Right lobe of liver (tissue), 6 donors: Measurements from ENCODE around the gene ERCC6. TPM values are rescaled to one million over a fixed set of nuclear protein-coding genes. Genes with fewer than 3 reads are reported as not detected.

ENCODE experiments used
- ATAC-seq, 4 donors: fragments of 200-7000 bp; cut with Tn5 transposase; one replicate each; pipeline ENCODE4 v1.9.1; 2020; ENCODE audit warnings: mild to moderate bottlenecking in 4 of 4, moderate library complexity in 4 of 4
- DNase-seq, 3 donors: peaks; one replicate each; pipeline ENCODE4 v3.0.0-alpha.2; 2020
- H3K27ac ChIP-seq, 3 donors: fragments of 200-600 bp; one replicate each; pipeline ENCODE4 v1.8.0; 2022
- H3K27me3 ChIP-seq, 2 donors: fragments of 200-600 bp; one replicate each; pipeline ENCODE4 v1.8.0; 2022
- H3K36me3 ChIP-seq, 4 donors: fragments of 200-600 bp; sonication (generic) in 1 of 4; one replicate each; pipeline versions ENCODE4 v1.5.1 to v1.8.0; 2017 to 2022; ENCODE audit warnings: control low read depth in 1 of 4
- H3K4me1 ChIP-seq, 4 donors: fragments of 200-600 bp; sonication (generic) in 1 of 4; one replicate each; pipeline versions ENCODE4 v1.5.1 to v1.8.0; 2017 to 2022; ENCODE audit warnings: control low read depth in 1 of 4
- H3K4me3 ChIP-seq, 3 donors: fragments of 200-600 bp; one replicate each; pipeline ENCODE4 v1.8.0; 2022
- H3K9me3 ChIP-seq, 4 donors: fragments of 200-600 bp; sonication (generic) in 1 of 4; one replicate each; pipeline versions ENCODE4 v1.5.1 to v1.8.0; 2017 to 2022; ENCODE audit warnings: control low read depth in 1 of 4
- CTCF ChIP-seq, 4 donors: fragments of 200-600 bp in 3 of 4; fragments of 450-650 bp in 1 of 4; IDR thresholded peaks; one replicate each; pipeline versions ENCODE4 v1.5.1 to v1.8.0; 2016 to 2022; ENCODE audit warnings: antibody characterized with exemption in 4 of 4, mild to moderate bottlenecking in 2 of 4
- POLR2A ChIP-seq: fragments of 450-650 bp; IDR thresholded peaks from one replicate; pipeline ENCODE4 v1.6.1; 2017; ENCODE audit warnings: antibody characterized with exemption, mild to moderate bottlenecking
- WGBS: methylation state at CpG from one replicate; pipeline ENCODE4 v1.1.6; 2018; ENCODE audit warnings: low coverage, low lambda C conversion rate; ENCODE audit not compliant: insufficient coverage; ENCODE audit errors: missing lambda C conversion rate; 5-methylcytosine and 5-hydroxymethylcytosine counted together
- intact Hi-C, 2 donors: fragments of 100-400 bp; cut with DNase I; formaldehyde crosslinking; loops; one replicate each; pipeline versions ENCODE4 v1.11.2 to v1.14.1; 2022
- total RNA-seq, 6 experiments: library from RNA; depleted of rRNA in 2 of 6; stranded (reverse); fragments of >200 nt in 2 of 6; fragmentation: NEBNext Ultra II Directional in 3 of 6; extraction: Animal tissue kit (Norgen Biotek cat#: 25700) in 3 of 6; gene quantifications; one replicate each; pipeline versions ENCODE4 v1.1.0 to v1.2.4, GENCODE V29; 2016 to 2023
- donor health status: DM: no; HTN: yes; CAD: no.
- donor health status: DM: no; HTN: no; CAD: no.
- donor health status: DM: no; HTN: no; CAD: no.
- donor health status: DM: no; HTN: yes; CAD: no.
- donor health status: DM: no; HTN: yes; CAD: no.

ERCC6 gene
- total RNA-seq, 6 experiments from 2014 or later, result 7.3 to 16.8 (median 10.6) TPM

GRCh38 chr10:49474901-49475300 lies 64.0 kb downstream of the ERCC6 start:
- no peak overlapping the region for H3K4me3 ChIP-seq
- intact Hi-C loops, result no loop called here
- no peak overlapping the region for H3K27ac ChIP-seq
- H3K4me1 ChIP-seq, result no peaks in the 10 kb centered on the region
- no peak for DNase-seq
- no peaks in the 10 kb centered on the region for H3K9me3 ChIP-seq
- H3K27me3 ChIP-seq, result no peaks in the 10 kb centered on the region
- ATAC-seq, result no peak
- peaks cover 0 to 67% (median 13%) of the 10 kb centered on the region in 4 donors for H3K36me3 ChIP-seq
- WGBS, result 58% methylated on average over 3 of the region's 3 CpGs
- TF ChIP-seq POLR2A (no peak), CTCF (IDR thresholded peaks at IDR 0.05) (no peak)

- ATAC-seq, result peak in 1 of 4 donors; percentile 26
- WGBS, result 65% methylated on average over 3 of the region's 3 CpGs
- TF ChIP-seq POLR2A (no peak), CTCF (IDR thresholded peaks at IDR 0.05) (no peak)
Observed at GRCh38 chr10:49471532-49471931, 67.4 kb downstream of the ERCC6 start.

GRCh38 chr10:49465736-49466135 lies 73.2 kb downstream of the ERCC6 start:
- no peak for DNase-seq

More at GRCh38 chr10:49471532-49471931, 67.4 kb downstream of the ERCC6 start:
- intact Hi-C loops, result no loop called here
- DNase-seq, result no peak
- Histone ChIP-seq H3K9me3 (no peaks in the 10 kb centered on the region), H3K4me1 (no peaks in the 10 kb centered on the region), H3K27ac (no peak overlapping the region), H3K4me3 (no peak overlapping the region), H3K36me3 (peaks cover 0 to 72% (median 15%) of the 10 kb centered on the region in 4 donors), H3K27me3 (no peaks in the 10 kb centered on the region)

More at GRCh38 chr10:49465736-49466135, 73.2 kb downstream of the ERCC6 start:
- TF ChIP-seq CTCF (IDR thresholded peaks at IDR 0.05) (no peak), POLR2A (no peak)
- Histone ChIP-seq H3K9me3 (no peaks in the 10 kb centered on the region), H3K27ac (no peak overlapping the region), H3K4me1 (no peaks in the 10 kb centered on the region), H3K27me3 (no peaks in the 10 kb centered on the region), H3K4me3 (no peak overlapping the region), H3K36me3 (peaks cover 0 to 34% (median 8%) of the 10 kb centered on the region in 4 donors)
- no peak for ATAC-seq
- intact Hi-C loops, result no loop called here

Other genes starting within 250 kb of the ERCC6 start
- under 1 TPM in 2 of 6 experiments, not detected in 4; 0.04 to 0.12 TPM for gene C10orf71, start 240.0 kb downstream of the ERCC6 start, total RNA-seq
- not detected for gene DRGX, start 143.0 kb downstream of the ERCC6 start, total RNA-seq
- gene SLC18A3, start 71.2 kb upstream of the ERCC6 start, total RNA-seq, result not detected
- gene CHAT, start 74.9 kb upstream of the ERCC6 start, total RNA-seq, result not detected
- gene C10orf53, start 140.5 kb upstream of the ERCC6 start, total RNA-seq, result not detected
- gene OGDHL, start 223.2 kb upstream of the ERCC6 start, total RNA-seq, result 10 to 100 TPM; 60.4 to 98.5 (median 76.8) TPM